Stomach (tissue), 9 donors: ENCODE results near the gene DIABLO. TPM values are rescaled to one million over a fixed set of nuclear protein-coding genes. Genes with fewer than 3 reads are reported as not detected.
A peak's percentile ranks its signal among the peaks of the same experiment; 100 is the strongest.

Source experiments
- DNase-seq, 2 donors: peaks; one replicate each; pipeline versions ENCODE4 v3.0.0 to v3.0.0-alpha.2; 2013 to 2019
- H3K27ac ChIP-seq, 5 donors: fragments of 200-600 bp in 4 of 5; sonication (generic) in 4 of 5; one replicate each; pipeline ENCODE4 v1.5.1; 2013 to 2019; ENCODE audit warnings: mild to moderate bottlenecking in 1 of 5, moderate library complexity in 1 of 5
- H3K27me3 ChIP-seq, 3 donors: fragments of 200-600 bp; sonication (generic); one replicate each; pipeline ENCODE4 v1.5.1; 2017 to 2019; ENCODE audit warnings: mixed run types in 1 of 3
- H3K36me3 ChIP-seq, 4 donors: fragments of 200-600 bp; sonication (generic); 1 replicate in 3 of 4; 2 replicates in 1 of 4; pipeline ENCODE4 v1.5.1; 2016 to 2019
- H3K4me1 ChIP-seq, 4 donors: fragments of 200-600 bp; sonication (generic); one replicate each; pipeline ENCODE4 v1.5.1; 2016 to 2019
- H3K4me3 ChIP-seq, 4 donors: fragments of 200-600 bp; sonication (generic) in 3 of 4; one replicate each; pipeline ENCODE4 v1.5.1; 2016 to 2019; ENCODE audit warnings: mild to moderate bottlenecking in 1 of 4
- H3K9me3 ChIP-seq, 4 donors: fragments of 200-600 bp; sonication (generic); one replicate each; pipeline ENCODE4 v1.5.1; 2016 to 2019
- CTCF ChIP-seq, 7 experiments: fragments of 450-650 bp in 4 of 7; fragments of 200-600 bp in 3 of 7; sonication (generic) in 3 of 7; IDR thresholded peaks; one replicate each; pipeline ENCODE4 v1.5.1; 2016 to 2019; ENCODE audit warnings: antibody characterized with exemption in 7 of 7, control low read depth in 2 of 7, mild to moderate bottlenecking in 1 of 7
- EP300 ChIP-seq: sonication (generic); formaldehyde crosslinking; IDR thresholded peaks from one replicate; pipeline ENCODE4 v1.6.1; 2017; ENCODE audit warnings: antibody characterized with exemption
- POLR2A ChIP-seq, 4 donors: fragments of 450-650 bp; IDR thresholded peaks; one replicate each; pipeline ENCODE4 v1.6.1; 2016; ENCODE audit warnings: antibody characterized with exemption in 4 of 4, control low read depth in 2 of 4, mild to moderate bottlenecking in 1 of 4, moderate library complexity in 1 of 4
- POLR2AphosphoS5 ChIP-seq, 3 donors: sonication (generic); formaldehyde crosslinking; IDR thresholded peaks; one replicate each; pipeline ENCODE4 v1.6.1; 2016; ENCODE audit warnings: antibody characterized with exemption in 3 of 3
- WGBS, 5 donors: extraction: QIAGEN DNeasy Blood & Tissue Kit in 3 of 5; methylation state at CpG; one replicate each; pipeline versions ENCODE4 v1.1.5 to v1.1.7; 2013 to 2018; 5-methylcytosine and 5-hydroxymethylcytosine counted together
- intact Hi-C: fragments of 100-400 bp; cut with DNase I; formaldehyde crosslinking; loops from one replicate; pipeline ENCODE4 v1.15.1; 2023; ENCODE audit warnings: low total_unique reads
- polyA plus RNA-seq, 3 donors: library from polyadenylated mRNA; stranded (reverse); fragments of 200-250 nt; gene quantifications; one replicate each; pipeline ENCODE4 v1.2.3, GENCODE V29; 2013
- total RNA-seq, 5 donors: library from RNA; depleted of rRNA; stranded (reverse); fragments of >200 nt; gene quantifications; one replicate each; pipeline versions ENCODE4 v1.1.0 to v1.2.3, GENCODE V29; 2014 to 2016
- donor health status: healthy with polysubstance abuse.
- donor health status: Bipolar disorder and iron deficiency.
- donor health status: healthy.

The DIABLO gene
- total and polyA plus RNA-seq, 8 donors = 11.9 to 62.2 (median 44.3) TPM

- H3K9me3 ChIP-seq = peaks cover 0 to 6% (median 0%) of the 10 kb centered on the region in 4 donors
- peaks cover 0 to under 1% (median 0%) of the 10 kb centered on the region in 4 donors for H3K4me1 ChIP-seq
- H3K27me3 ChIP-seq = peaks cover 5 to 58% (median 25%) of the 10 kb centered on the region in 3 donors
- H3K4me3 ChIP-seq = no peak overlapping the region
- no peaks in the 10 kb centered on the region for H3K36me3 ChIP-seq
- 62 to 85% (median 65%) methylated on average over 1 of the region's 1 CpG for WGBS, 5 donors
- intact Hi-C loops = no loop called here
- TF ChIP-seq CTCF (IDR thresholded peaks at IDR 0.05) = no peak
- TF ChIP-seq POLR2A (IDR thresholded peaks at IDR 0.05) = no peak
- no peak for TF ChIP-seq POLR2AphosphoS5 (IDR thresholded peaks at IDR 0.05)
- TF ChIP-seq EP300 = no peak
- no peak overlapping the region for H3K27ac ChIP-seq
- no peak for DNase-seq
These were observed 28.3 kb downstream of the DIABLO start for GRCh38 chr12:122197612-122197966.

- 89 to 93% (median 90%) methylated on average over 4 of the region's 4 CpGs for WGBS, 5 donors
- DNase-seq = no peak
- peaks cover 0 to 4% (median 0%) of the 10 kb centered on the region in 4 donors for H3K4me1 ChIP-seq
- no peak overlapping the region for H3K4me3 ChIP-seq
- H3K27ac ChIP-seq = no peak overlapping the region
- TF ChIP-seq POLR2A (IDR thresholded peaks at IDR 0.05) (no peak), POLR2AphosphoS5 (IDR thresholded peaks at IDR 0.05) (no peak)
- intact Hi-C loops = no loop called here
- H3K36me3 ChIP-seq = no peaks in the 10 kb centered on the region
- H3K9me3 ChIP-seq = peaks cover 0 to 6% (median 0%) of the 10 kb centered on the region in 4 donors
- peaks cover 0 to 38% (median 12%) of the 10 kb centered on the region in 3 donors for H3K27me3 ChIP-seq
These were observed 30.4 kb downstream of the DIABLO start for GRCh38 chr12:122195405-122195804.

GRCh38 chr12:122194804-122195203 is 31.0 kb downstream of the DIABLO start:
- TF ChIP-seq EP300 (no peak), POLR2AphosphoS5 (IDR thresholded peaks at IDR 0.05) (no peak), CTCF (IDR thresholded peaks at IDR 0.05) (no peak), POLR2A (IDR thresholded peaks at IDR 0.05) (no peak)
- Histone ChIP-seq H3K27me3 (peaks cover 0 to 32% (median 6%) of the 10 kb centered on the region in 3 donors), H3K36me3 (no peaks in the 10 kb centered on the region), H3K4me1 (peaks cover 0 to 4% (median 0%) of the 10 kb centered on the region in 4 donors), H3K9me3 (peaks cover 0 to 6% (median 0%) of the 10 kb centered on the region in 4 donors), H3K4me3 (no peak overlapping the region), H3K27ac (no peak overlapping the region)
- intact Hi-C loops = no loop called here
- no peak for DNase-seq
- WGBS, 5 donors = 80 to 90% (median 82%) methylated on average over 1 of the region's 1 CpG

GRCh38 chr12:122192441-122192840 is 33.4 kb downstream of the DIABLO start:
- Histone ChIP-seq H3K27me3 (peaks cover 0 to 13% (median 0%) of the 10 kb centered on the region in 3 donors), H3K4me3 (no peak overlapping the region), H3K9me3 (peaks cover 0 to 6% (median 0%) of the 10 kb centered on the region in 4 donors), H3K36me3 (no peaks in the 10 kb centered on the region), H3K4me1 (peaks cover 0 to 4% (median 0%) of the 10 kb centered on the region in 4 donors), H3K27ac (no peak overlapping the region)
- WGBS, 5 donors = 83 to 91% (median 88%) methylated on average over 11 of the region's 11 CpGs
- TF ChIP-seq CTCF (IDR thresholded peaks at IDR 0.05) = no peak
- TF ChIP-seq EP300 = no peak
- TF ChIP-seq POLR2A (IDR thresholded peaks at IDR 0.05) = no peak
- TF ChIP-seq POLR2AphosphoS5 (IDR thresholded peaks at IDR 0.05) = no peak
- intact Hi-C loops = no loop called here
- DNase-seq = no peak

- Histone ChIP-seq H3K36me3 (no peaks in the 10 kb centered on the region), H3K27ac (no peak overlapping the region), H3K4me3 (no peak overlapping the region), H3K27me3 (no peaks in the 10 kb centered on the region), H3K4me1 (peaks cover 0 to 4% (median 0%) of the 10 kb centered on the region in 4 donors), H3K9me3 (peaks cover 0 to 6% (median 0%) of the 10 kb centered on the region in 4 donors)
- 60 to 65% (median 62%) methylated on average over 18 of the region's 18 CpGs for WGBS, 5 donors
- intact Hi-C loops = no loop called here
- peak; percentile 83 to 85 for DNase-seq
- no peak for TF ChIP-seq POLR2A (IDR thresholded peaks at IDR 0.05)
- peak in 5 of 7 experiments; percentile 57 to 79 (median 72) for TF ChIP-seq CTCF (IDR thresholded peaks at IDR 0.05)
- no peak for TF ChIP-seq EP300
- TF ChIP-seq POLR2AphosphoS5 (IDR thresholded peaks at IDR 0.05) = no peak
These were observed 34.8 kb downstream of the DIABLO start for GRCh38 chr12:122190842-122191668.
